Immature natural killer cell (primary cell): Measurements from ENCODE around the gene CIITA. TPM values are rescaled to one million over a fixed set of nuclear protein-coding genes. Genes with fewer than 3 reads are reported as not detected.
A peak's percentile ranks its signal among the peaks of the same experiment; 100 is the strongest.
"Not testable (repeated sequence)": the region's sequence is repeated elsewhere in the genome, so short reads cannot be mapped to it uniquely, and the experiment has no call there.

Experiments used
- DNase-seq, 3 donors: peaks; one replicate each; pipeline ENCODE4 v3.0.0; 2022; ENCODE audit warnings: mixed read lengths in 1 of 3
- H3K27ac Mint-ChIP-seq, 6 donors: one replicate each; pipeline ENCODE4 v1.8.0; 2020; ENCODE audit warnings: mixed read lengths in 6 of 6, mild to moderate bottlenecking in 5 of 6, inconsistent platforms in 4 of 6, moderate library complexity in 3 of 6
- H3K27me3 Mint-ChIP-seq, 3 donors: one replicate each; pipeline ENCODE4 v1.8.0; 2020 to 2021; ENCODE audit warnings: low read depth in 3 of 3, mild to moderate bottlenecking in 3 of 3, mixed read lengths in 3 of 3, moderate library complexity in 3 of 3, inconsistent platforms in 1 of 3
- H3K36me3 Mint-ChIP-seq, 3 donors: one replicate each; pipeline ENCODE4 v1.8.0; 2020; ENCODE audit warnings: mixed read lengths in 3 of 3, inconsistent platforms in 2 of 3, mild to moderate bottlenecking in 2 of 3
- H3K4me1 Mint-ChIP-seq, 2 donors: one replicate each; pipeline ENCODE4 v1.8.0; 2020; ENCODE audit warnings: inconsistent platforms in 2 of 2, mild to moderate bottlenecking in 2 of 2, mixed read lengths in 2 of 2, moderate library complexity in 1 of 2
- H3K4me3 Mint-ChIP-seq, 5 donors: one replicate each; pipeline ENCODE4 v1.8.0; 2020; ENCODE audit warnings: mild to moderate bottlenecking in 5 of 5, mixed read lengths in 5 of 5, inconsistent platforms in 3 of 5, moderate library complexity in 3 of 5
- H3K9me3 Mint-ChIP-seq, 6 donors: one replicate each; pipeline ENCODE4 v1.8.0; 2020; ENCODE audit warnings: mild to moderate bottlenecking in 6 of 6, mixed read lengths in 6 of 6, inconsistent platforms in 4 of 6, moderate library complexity in 3 of 6
- polyA plus RNA-seq, 3 donors: library from polyadenylated mRNA; unstranded; fragments of 300-500 nt; fragmentation: Illumina TruSeq; gene quantifications; one replicate each; pipeline ENCODE4 v1.2.3, GENCODE V29; 2021

The CIITA gene
- 1 to 10 TPM in 2 of 3 donors, under 1 TPM in 1; 0.25 to 2.4 (median 1.7) TPM for polyA plus RNA-seq

- peak within 1 kb of the TSS; percentile 22 to 92 (median 80) for H3K27ac Mint-ChIP-seq
- peaks cover 49 to 71% of the 10 kb centered on the region in 2 donors for H3K4me1 Mint-ChIP-seq
- H3K9me3 Mint-ChIP-seq, result peaks cover 0 to 2% (median 0%) of the 10 kb centered on the region in 6 donors
- peak; percentile 54 to 85 (median 71) for DNase-seq
- H3K27me3 Mint-ChIP-seq, result peaks cover 4 to 12% (median 9%) of the 10 kb centered on the region in 3 donors
- peak within 1 kb of the TSS; percentile 85 to 95 (median 90) for H3K4me3 Mint-ChIP-seq
- peaks cover 0 to 4% (median 0%) of the 10 kb centered on the region in 3 donors for H3K36me3 Mint-ChIP-seq
Observed at GRCh38 chr16:10876799-10877341, at the start of gene CIITA. CIITA (plus strand) TSS chr16:10877202; CDS start chr16:10877331, 129 bp downstream.

GRCh38 chr16:10827691-10828341, 49.2 kb upstream of the CIITA start:
- Mint-ChIP-seq H3K27ac (no peak overlapping the region), H3K36me3 (no peaks in the 10 kb centered on the region), H3K27me3 (peaks cover 0 to 3% (median 2%) of the 10 kb centered on the region in 3 donors), H3K4me3 (no peak overlapping the region), H3K4me1 (no peaks in the 10 kb centered on the region), H3K9me3 (no peaks in the 10 kb centered on the region)
- no peak for DNase-seq

GRCh38 chr16:10828851-10829366, 48.1 kb upstream of the CIITA start:
- Mint-ChIP-seq H3K4me3 (no peak overlapping the region), H3K36me3 (no peaks in the 10 kb centered on the region), H3K27me3 (peaks cover 0 to 3% (median 2%) of the 10 kb centered on the region in 3 donors), H3K9me3 (no peaks in the 10 kb centered on the region), H3K27ac (no peak overlapping the region), H3K4me1 (no peaks in the 10 kb centered on the region)
- no peak for DNase-seq

GRCh38 chr16:10829390-10830098, 47.5 kb upstream of the CIITA start:
- H3K27ac Mint-ChIP-seq, H3K9me3 Mint-ChIP-seq, H3K4me1 Mint-ChIP-seq, H3K27me3 Mint-ChIP-seq, DNase-seq, H3K4me3 Mint-ChIP-seq, H3K36me3 Mint-ChIP-seq: not testable (repeated sequence)

GRCh38 chr16:10830240-10830639, 46.8 kb upstream of the CIITA start:
- not testable (repeated sequence) for H3K4me3 Mint-ChIP-seq, H3K36me3 Mint-ChIP-seq, H3K4me1 Mint-ChIP-seq, H3K9me3 Mint-ChIP-seq, DNase-seq, H3K27me3 Mint-ChIP-seq, H3K27ac Mint-ChIP-seq

- Mint-ChIP-seq H3K36me3 (no peaks in the 10 kb centered on the region), H3K9me3 (no peaks in the 10 kb centered on the region), H3K4me1 (no peaks in the 10 kb centered on the region), H3K4me3 (no peak overlapping the region), H3K27ac (peak overlapping the region in 1 of 6 donors; percentile 19), H3K27me3 (peaks cover 2 to 4% (median 2%) of the 10 kb centered on the region in 3 donors)
- DNase-seq, result no peak
Observed at GRCh38 chr16:10831894-10832886, 44.8 kb upstream of the CIITA start.

GRCh38 chr16:10833271-10833670, 43.7 kb upstream of the CIITA start:
- H3K27ac Mint-ChIP-seq, result no peak overlapping the region
- no peak overlapping the region for H3K4me3 Mint-ChIP-seq
- no peaks in the 10 kb centered on the region for H3K9me3 Mint-ChIP-seq
- DNase-seq, result no peak
- H3K27me3 Mint-ChIP-seq, result peaks cover 0 to 4% (median 2%) of the 10 kb centered on the region in 3 donors
- H3K36me3 Mint-ChIP-seq, result no peaks in the 10 kb centered on the region
- H3K4me1 Mint-ChIP-seq, result no peaks in the 10 kb centered on the region

GRCh38 chr16:10834130-10834529, 42.9 kb upstream of the CIITA start:
- Mint-ChIP-seq H3K27me3 (peaks cover 0 to 3% (median 2%) of the 10 kb centered on the region in 3 donors), H3K36me3 (no peaks in the 10 kb centered on the region), H3K4me3 (no peak overlapping the region), H3K9me3 (no peaks in the 10 kb centered on the region), H3K27ac (no peak overlapping the region), H3K4me1 (no peaks in the 10 kb centered on the region)
- DNase-seq, result no peak

GRCh38 chr16:10834766-10835165, 42.2 kb upstream of the CIITA start:
- Mint-ChIP-seq H3K27me3 (peaks cover 0 to 4% (median 2%) of the 10 kb centered on the region in 3 donors), H3K36me3 (no peaks in the 10 kb centered on the region), H3K27ac (no peak overlapping the region), H3K9me3 (no peaks in the 10 kb centered on the region), H3K4me1 (no peaks in the 10 kb centered on the region), H3K4me3 (no peak overlapping the region)
- no peak for DNase-seq

GRCh38 chr16:10835281-10835931, 41.6 kb upstream of the CIITA start:
- H3K4me1 Mint-ChIP-seq, result no peaks in the 10 kb centered on the region
- no peak overlapping the region for H3K27ac Mint-ChIP-seq
- no peak for DNase-seq
- H3K9me3 Mint-ChIP-seq, result no peaks in the 10 kb centered on the region
- H3K36me3 Mint-ChIP-seq, result no peaks in the 10 kb centered on the region
- no peak overlapping the region for H3K4me3 Mint-ChIP-seq
- peaks cover 0 to 4% (median 2%) of the 10 kb centered on the region in 3 donors for H3K27me3 Mint-ChIP-seq

- H3K36me3 Mint-ChIP-seq, result no peaks in the 10 kb centered on the region
- H3K4me3 Mint-ChIP-seq, result no peak overlapping the region
- no peak overlapping the region for H3K27ac Mint-ChIP-seq
- DNase-seq, result no peak
- H3K4me1 Mint-ChIP-seq, result no peaks in the 10 kb centered on the region
- H3K27me3 Mint-ChIP-seq, result peaks cover 0 to 4% (median 4%) of the 10 kb centered on the region in 3 donors
- no peaks in the 10 kb centered on the region for H3K9me3 Mint-ChIP-seq
Observed at GRCh38 chr16:10836174-10836853, 40.7 kb upstream of the CIITA start.

- no peak overlapping the region for H3K27ac Mint-ChIP-seq
Observed at GRCh38 chr16:10838621-10839278, 38.3 kb upstream of the CIITA start.

More at GRCh38 chr16:10838621-10839278, 38.3 kb upstream of the CIITA start:
- Mint-ChIP-seq H3K4me3 (no peak overlapping the region), H3K4me1 (no peaks in the 10 kb centered on the region), H3K27me3 (peaks cover 2 to 9% (median 4%) of the 10 kb centered on the region in 3 donors), H3K9me3 (no peaks in the 10 kb centered on the region), H3K36me3 (no peaks in the 10 kb centered on the region)
- DNase-seq, result no peak
